ENCODE results near the gene RAP2A.

The RAP2A gene

DNA sequence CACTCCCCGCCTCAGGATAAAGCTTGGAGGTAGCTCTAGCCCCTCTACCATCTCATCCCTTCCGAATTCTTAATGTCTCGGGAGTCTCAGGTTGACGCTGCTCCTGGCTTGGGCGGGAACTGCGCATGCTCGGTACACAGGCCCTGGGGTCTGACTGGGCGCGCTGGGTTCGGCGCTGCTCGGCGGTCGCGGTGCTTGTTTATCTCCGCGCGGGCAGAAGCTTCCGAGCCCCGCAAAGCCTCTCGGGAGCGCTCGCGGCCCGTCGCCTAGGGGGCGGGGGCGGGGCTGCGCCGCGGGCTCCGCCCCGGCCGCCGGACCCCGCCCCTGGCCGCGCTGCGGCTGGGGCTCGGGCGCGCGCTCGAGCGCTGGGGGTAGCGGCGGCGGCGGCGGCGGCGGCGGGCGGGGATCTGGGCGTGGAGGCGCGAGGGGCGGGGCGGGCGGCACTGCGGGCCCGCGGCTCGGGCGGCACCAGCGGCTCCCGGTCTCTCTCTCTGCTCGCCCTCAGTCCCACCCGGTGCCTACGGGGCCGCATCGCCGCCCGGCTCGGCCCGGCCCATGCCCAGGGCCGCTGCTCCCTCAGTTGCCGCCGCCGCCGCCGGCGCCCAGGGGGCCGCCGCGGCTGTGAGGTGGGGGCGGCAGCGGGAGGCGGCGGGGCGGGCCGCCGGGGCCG is at the start of gene RAP2A:
Gene RAP2A (plus strand): TSS at position 443 of the 670 bp plus-strand sequence. CDS start 302 bp downstream, outside the sequence.
- DNase-seq, result peak; percentile 39 to 98 (median 84)

DNA sequence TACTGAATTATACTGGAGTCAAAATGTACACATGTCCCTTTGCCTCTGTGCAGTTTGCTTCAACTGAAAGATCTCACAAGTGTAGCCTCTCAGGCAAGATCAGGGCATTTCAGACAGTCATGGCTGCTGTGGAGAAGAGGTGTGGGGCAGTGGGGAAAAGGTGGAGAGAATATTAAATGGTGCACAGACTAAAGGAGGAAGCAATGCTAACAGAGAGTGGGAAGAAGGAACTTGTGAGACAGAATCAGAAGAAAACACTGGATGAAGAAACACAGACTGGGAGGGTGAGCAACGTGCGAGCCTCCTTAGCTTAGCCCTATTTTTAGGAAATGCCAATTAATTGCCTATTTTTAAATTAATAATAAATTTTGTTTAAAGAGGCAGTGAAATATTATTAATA is 49.6 kb upstream of the RAP2A start:
- no peak for DNase-seq

DNA sequence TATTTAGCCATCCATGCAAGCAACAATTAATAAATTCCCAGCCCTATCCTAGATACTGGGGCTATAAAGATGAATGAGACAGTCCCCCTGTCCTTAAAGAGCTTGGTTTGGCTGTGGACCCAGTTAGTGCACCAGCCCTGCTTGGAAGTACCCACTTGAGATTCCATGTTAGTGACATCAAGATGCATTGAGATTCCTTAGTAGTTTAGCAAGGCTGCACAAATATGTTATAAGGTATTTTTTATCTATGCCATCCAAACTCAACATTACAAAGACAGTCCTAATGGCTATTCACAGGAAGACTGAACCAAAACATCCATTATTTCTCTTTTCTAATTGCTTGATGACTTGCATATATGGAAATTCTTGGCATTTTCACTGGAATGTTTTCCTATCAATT is 48.8 kb upstream of the RAP2A start:
- DNase-seq, result no peak

DNA sequence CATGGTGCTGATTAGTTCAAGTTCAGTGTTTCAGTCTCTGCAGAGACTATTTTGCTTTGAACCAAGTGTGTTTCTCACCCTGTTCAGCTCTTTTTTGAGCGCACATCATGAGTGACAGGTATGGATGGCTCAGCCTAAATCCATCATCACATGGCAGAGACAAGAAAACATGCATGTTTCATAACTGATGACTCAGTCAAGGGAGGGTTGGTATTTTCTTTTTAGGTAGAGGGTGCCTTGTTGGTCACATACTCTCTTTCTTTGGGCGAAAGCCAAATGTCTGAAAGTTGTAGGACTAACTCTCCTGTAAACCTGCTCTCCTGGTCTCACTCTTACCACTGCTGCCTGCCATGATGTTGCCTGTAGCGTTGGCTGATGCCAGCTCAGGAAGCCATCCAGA is 48.1 kb upstream of the RAP2A start:
- no peak for DNase-seq

DNA sequence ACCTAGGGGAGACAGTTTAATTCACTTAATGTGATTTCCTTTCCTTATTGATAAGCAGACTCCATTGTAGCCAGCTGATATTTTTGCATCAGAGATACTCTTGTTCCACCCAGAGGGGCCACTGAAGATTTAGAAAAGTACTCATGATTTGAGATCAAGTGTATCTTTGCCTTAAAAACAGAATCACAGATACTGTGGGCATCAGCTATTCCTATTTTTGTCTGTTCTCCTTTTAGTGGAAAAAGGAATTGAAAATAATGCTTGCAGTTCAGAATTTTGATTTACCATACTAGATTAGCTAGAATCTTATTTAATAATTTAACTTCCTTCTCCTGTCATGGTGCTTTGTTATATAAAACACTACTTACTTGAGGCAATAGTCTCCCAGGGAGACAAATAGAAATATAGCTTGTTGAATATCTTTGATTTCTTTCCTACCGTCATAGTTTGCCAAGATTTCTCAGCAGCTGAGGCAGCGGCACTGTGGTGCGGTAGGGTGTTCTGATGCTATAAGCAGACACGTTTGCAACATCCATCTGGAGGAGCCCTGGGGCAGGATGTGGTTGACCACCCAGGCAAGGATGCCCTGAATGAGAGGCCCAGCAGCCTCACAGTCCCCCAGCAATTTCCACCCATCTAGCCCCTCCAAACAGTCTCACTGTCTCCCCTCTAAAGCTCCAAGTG is 47.0 kb upstream of the RAP2A start:
- peak in 16 of 56 donors; percentile 8 to 58 (median 19) for DNase-seq

DNA sequence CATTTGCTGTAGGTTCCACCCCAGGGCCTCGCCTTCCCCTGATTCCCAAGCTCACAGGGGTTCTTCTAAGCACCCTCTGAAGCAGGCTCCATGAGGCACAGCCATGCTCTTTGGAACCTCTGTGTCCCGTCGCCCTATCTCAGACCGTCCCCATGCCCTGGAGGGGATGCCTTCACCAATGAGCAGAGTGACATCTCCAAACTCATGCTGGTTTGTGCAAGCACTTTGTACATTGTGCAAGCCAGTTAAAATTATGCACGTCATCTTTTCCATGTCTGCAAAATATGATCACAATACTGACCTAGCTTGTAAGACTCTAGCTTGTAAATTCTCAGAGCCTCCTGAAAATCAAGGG is 46.5 kb upstream of the RAP2A start:
- peak in 1 of 56 donors; percentile 35 for DNase-seq

DNA sequence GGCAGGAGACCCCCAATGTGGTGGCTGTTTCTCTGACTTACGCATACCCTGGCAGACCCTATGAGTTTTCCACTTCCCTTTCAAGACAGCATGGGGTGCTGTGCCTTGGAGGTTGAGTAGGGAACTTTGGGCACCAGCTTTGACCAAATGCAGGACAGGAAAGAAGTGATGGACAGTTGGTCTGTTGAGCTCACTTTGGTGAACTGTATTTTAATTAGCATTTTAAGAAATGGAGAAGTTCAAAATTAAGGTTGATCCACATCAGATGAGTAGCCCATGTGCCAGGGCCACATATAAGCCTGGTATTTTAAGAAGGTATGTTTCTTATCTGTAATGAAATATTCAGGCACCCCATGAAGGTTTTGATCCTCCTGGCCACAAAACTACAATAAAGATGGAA is 46.1 kb upstream of the RAP2A start:
- peak in 1 of 56 donors; percentile 16 for DNase-seq

DNA sequence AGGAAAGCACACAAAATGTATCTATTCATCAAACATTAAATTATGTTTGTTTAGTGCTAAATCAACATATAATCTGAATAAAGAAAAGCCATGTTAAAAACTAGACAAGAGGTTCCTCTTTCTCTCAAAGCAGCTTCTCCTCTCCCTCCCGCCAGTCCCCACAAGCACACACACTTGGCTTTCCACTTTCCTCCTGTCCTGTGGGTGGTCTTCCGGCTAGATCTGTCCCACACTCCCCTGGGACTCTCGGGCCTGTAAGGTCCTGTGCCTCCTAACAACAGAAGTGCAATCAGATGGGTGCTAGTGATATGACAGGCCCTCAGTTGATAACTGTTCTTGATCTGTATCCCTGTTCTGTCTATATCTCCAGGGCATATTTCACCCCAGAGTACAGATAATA is 45.6 kb upstream of the RAP2A start:
- peak in 2 of 56 donors; percentile 11 to 17 for DNase-seq

DNA sequence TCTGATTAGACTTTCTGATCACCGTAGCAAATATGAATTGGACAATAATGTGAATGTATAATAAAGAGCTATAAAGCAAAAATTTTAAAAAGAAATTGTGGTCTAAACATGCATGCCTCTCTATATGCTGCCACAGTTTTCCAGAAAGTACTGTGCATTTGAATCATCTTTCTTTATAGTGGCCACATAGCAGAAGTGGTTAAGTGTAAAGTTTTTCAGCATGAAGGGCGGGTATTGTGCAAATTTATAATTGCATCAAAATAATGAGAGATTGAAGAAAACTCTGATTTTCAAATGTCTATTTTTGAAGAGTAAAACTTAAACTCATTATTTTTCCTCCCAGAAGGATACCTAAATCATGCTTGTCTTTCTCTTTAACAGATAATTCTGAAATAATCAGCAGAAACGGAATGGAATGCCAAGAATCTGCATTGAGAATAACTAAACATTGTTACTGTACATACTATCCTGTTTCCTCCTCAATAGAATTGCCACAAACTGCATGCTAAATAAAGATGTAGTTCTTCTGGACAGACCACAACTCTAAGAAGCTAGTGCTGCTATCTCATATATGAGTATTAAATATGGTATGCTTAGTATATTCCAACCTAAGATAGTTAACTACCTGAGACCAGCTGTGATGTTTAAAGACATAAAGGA is 42.9 kb upstream of the RAP2A start:
- DNase-seq, result no peak

DNA sequence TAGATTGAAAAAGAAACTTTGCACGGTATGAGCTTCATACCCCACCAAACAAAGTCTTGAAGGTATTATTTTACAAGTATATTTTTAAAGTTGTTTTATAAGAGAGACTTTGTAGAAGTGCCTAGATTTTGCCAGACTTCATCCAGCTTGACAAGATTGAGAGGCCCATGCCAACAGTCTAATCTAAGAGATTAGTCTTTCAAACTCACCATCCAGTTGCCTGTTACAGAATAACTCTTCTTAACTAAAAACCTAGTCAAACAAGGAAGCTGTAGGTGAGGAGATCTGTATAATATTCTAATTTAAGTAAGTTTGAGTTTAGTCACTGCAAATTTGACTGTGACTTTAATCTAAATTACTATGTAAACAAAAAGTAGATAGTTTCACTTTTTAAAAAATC is 41.9 kb upstream of the RAP2A start:
- no peak for DNase-seq

DNA sequence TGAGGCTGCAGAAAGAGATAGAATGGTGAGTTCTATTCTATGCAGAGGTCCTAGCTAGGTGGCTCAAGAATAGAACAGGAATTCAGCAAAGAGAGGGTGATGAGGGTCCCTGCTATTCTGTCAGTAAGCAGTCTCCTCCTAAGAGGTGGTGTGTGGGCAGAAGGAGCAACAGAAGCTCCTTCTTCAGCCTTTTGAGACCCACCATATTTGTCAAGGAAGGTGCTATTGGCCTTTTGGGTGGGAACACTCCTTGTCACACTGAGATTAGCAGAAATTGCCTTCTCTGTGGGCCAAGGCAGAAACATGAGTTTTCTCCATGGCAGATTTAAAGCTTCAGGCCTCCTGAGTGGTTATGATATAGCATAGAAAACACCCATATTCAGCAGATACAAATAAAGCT is 39.4 kb upstream of the RAP2A start:
- no peak for DNase-seq

DNA sequence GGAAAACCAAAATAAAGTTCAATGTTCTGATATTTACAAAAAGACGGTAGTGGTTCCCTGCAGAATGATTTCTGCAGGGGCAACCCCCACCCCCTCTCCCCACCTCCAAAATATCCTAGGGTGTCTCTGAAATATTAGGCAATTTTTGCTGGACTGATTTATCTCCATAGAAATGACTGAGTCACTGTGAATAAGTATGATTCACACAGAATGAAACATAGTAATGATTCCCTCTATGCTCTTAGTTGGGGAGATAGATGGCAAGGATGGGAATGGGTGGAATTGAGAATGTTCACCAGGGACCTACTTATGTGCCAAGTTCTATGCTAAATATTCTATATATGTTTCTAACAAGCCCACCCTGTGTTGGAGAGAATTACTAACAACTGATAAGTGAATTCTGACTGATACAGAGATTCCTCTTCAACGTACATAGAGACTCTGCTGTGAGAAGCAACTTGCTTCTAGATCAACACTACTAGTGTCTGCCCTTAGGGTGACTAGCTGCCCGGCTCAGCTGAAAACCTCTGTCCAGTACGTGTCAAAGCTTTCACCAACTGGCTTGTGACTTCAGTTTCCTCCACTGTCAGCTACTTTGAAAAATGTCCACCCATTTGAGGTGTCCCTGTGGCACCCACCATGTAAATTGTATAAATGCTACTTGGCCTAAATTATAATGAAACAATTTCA is 38.4 kb upstream of the RAP2A start:
- no peak for DNase-seq

DNA sequence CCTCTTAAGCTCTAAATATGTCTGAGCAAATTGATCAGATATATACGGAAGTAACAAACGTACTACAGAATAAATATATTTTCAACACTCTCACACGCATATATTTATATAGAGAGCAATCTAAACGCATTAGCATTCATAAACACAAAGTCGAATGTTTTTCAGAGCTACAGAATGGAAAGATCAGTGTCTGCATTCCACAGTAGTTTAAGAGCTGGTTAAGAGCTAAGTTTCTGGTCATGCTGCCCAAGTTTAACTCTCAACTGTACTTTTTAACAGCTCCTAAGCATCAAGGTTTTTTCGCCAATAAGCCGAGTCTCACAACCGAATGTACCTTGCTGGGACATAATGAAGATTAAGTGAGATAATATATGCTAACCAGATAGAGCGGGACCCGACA is 36.7 kb upstream of the RAP2A start:
- no peak for DNase-seq

DNA sequence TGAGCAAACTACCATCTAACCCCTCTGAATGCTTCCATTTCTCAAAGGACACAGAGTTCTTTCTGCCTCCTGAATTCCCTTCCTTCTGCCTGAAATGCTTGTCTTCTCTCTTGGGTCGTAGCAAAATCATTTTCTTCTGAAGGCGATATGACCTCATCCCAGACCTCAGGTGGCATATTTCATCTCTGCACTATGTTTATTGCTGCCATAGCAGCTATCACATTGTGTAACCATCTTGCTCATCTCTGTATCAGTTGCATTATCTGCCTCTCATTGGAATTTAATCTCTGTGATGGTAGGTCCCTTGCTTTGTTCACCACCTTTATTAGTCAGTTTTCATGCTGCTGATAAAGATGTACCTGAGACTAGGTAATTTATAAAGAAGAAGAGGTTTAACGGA is 32.5 kb upstream of the RAP2A start:
- no peak for DNase-seq

DNA sequence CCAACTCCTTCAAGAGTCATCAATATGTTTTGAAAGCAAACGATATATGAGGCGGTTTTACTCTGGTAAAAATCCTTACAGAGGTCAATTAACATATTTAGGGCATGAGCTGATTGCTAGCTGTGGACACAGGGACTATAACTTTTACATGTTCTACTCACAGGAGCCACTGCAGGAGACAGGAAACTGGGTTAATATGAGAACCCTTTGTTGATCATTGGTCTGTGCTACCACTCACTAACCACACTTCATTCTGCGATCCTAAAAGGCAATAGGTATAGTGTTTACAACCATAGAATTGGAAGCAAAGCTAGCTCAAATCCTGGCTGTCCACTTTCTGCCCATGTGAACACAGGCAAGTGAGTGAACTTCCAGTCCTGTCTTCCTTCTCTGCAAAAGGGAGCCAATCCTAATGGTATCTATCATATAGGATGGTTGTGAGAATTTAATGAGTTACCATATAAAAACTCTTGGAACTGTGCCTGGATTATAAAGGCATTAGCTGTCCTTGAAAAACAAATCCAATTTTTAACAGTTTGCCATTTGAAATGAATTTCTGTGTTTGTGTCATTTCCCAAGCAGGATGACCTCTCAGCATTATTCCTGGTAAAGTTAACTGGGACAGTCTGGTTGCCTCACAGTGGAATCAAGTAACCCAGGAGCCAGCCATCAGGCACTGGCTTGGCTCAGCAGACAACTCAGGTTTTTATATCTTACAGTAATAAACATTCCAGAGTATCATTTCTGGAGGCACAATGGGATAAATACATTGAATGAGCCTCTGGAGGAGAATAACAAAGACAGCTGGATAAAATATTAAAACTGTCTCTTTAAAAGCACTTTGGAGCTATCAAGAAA is 29.8 kb upstream of the RAP2A start:
- DNase-seq, result no peak

DNA sequence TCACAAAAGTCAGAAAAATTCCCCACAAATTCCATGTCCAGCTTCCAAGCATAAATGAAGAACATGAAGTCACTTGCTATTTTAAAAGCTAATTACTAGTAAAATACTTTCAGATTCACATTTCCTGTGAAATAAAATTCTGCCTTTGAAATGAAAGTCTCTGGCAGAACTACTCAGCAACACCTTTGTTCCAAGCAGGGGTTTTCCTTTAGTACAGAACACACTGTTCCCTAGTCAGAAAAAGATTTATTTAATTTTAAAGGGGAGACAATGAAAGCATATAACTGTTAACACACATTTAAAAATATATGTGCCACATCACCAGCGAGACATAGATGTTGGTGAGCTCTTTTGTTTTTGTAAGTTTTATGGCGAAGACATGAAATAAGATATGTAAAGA is 26.4 kb upstream of the RAP2A start:
- no peak for DNase-seq

DNA sequence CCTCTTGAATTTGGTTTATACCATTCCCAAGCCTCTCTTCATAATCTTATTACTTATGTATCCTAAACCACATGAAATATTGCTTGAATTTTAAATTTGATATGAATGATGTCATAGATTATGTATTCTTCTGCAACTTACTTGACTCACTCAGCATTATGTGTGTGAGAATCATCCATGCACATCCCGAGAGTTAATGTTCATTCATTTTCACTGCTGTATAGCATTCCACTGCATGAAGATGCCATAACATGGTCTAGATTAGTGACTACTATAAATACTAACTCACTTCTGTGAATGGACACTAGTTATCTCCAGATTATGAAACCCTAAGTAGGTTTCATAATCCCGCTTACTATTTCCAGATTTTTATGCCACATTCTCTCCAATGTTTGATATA is 25.0 kb upstream of the RAP2A start:
- DNase-seq, result no peak

DNA sequence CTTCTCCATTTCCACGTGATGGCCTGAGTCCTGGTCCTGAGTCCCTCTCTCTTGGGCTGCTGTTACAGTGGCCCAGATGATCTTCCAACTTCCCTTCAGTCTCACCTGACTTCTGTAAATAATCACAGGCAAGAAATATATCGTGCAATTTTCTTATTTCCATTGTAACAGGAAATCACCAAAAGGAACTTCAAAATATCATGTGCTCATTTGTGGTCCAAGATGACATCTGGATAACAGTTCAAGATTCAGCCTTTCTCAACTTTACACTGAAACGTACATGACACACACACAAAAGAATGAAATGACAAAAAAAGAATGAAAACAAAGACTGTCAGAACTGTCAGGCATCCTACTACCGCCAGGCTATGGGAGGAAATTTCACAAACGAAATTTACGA is 22.0 kb upstream of the RAP2A start:
- DNase-seq, result no peak

DNA sequence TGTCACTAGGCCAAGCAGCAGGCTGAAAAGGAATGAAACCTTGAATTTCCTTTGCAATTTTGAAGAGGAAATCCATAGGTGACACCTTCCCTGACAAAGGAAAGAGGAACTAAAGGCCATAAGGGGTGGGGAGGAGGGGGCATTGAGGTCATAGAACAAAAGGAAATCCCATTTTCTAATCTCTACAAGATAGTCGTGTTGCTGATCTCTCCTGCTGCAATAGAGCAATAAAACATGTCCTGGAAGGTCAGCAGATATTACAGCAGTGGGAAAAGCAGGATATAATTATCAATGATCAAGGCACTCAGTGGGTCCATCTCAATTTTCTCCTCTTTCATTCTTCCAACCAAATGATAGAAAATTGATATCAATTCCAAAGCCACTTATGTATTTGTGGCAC is 20.3 kb upstream of the RAP2A start:
- no peak for DNase-seq

DNA sequence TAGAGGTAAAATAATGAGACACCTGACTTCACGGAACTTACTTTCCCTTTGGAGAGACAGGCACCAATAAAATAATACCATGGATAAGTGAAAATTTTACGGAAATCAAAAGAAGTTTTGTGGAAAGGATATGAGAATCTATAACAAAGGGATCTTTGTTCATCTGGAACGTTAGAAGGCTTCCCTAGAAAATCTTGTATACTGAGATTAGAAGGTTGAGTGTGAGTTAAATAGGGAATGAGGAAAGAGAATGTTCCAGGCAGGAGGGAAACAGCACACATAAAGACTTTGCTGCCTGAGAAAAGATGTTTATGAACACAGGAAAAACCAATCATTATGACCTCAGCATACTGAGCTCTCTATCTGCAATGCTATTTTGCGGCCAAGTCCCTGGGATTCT is 19.6 kb upstream of the RAP2A start:
- DNase-seq, result no peak

DNA sequence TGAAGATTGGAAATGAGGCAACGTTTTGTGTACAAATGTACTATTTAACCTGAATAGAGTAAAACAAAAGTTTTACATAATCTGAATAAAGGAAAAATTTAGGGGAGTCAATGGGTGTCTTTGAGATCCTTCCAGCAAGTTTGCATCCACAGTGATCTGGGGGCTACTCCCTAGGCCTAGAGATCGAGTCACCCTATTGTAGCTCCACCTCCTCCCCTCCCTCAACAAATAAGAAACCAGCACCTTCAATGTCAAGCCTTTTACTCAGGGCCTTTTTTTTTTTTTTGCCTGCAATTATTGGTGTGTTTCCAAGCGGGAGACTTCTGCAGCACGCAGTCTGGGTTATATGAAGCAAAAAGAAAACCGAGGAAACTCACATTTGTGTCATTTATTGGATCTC is 16.3 kb upstream of the RAP2A start:
- DNase-seq, result no peak

Measured in amygdala (tissue), 56 donors.